ENCODE measurements around the gene SMPD1.

SMPD1 gene

DNA sequence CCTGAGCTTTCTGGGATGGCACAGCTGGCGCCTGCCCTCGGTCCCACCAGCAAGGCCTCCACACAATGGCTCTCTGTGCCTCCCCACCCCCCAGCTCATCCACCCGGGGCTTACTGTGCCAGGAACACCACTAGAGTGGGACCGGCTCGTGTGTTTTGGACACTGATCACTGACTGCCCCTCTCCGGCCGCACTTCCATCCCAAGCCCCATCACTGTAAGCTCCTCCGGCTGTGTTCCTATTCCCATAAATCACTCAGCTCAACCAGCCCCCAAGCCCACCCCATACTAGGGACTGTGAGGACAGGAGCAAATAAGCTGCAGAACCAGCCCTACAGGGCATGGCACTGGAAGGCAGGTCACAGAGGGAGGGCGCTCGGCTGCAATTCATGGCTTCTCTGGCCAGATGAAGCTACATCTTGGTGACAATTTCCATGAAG, 21.3 kb downstream of the SMPD1 start:
- no peak overlapping the region for H2AFZ ChIP-seq (ENCODE audit: low read depth, low read length)
- no peaks in the 10 kb centered on the region for H3K27me3 ChIP-seq (ENCODE audit: low read depth, low read length)
- H4K20me1 ChIP-seq (ENCODE audit: insufficient read depth, low read length), result no peaks in the 10 kb centered on the region
- H3K9me3 ChIP-seq (ENCODE audit: insufficient read depth, low read length), result no peaks in the 10 kb centered on the region
- no peak for TF ChIP-seq EZH2phosphoT487 (IDR thresholded peaks at IDR 0.05; ENCODE audit: low read depth)
- no peak for TF ChIP-seq CTCF (IDR thresholded peaks at IDR 0.05; ENCODE audit: low read depth, low read length)
- H3K9ac ChIP-seq (ENCODE audit: low read length), result no peak overlapping the region
- no peak overlapping the region for H3K4me2 ChIP-seq (ENCODE audit: low read length)
- no peak overlapping the region for H3K4me3 ChIP-seq (ENCODE audit: low read length)
- no peaks in the 10 kb centered on the region for H3K79me2 ChIP-seq (ENCODE audit: low read length)
- H3K27ac ChIP-seq (ENCODE audit: low read length), result no peak overlapping the region
- H3K36me3 ChIP-seq (replicated peaks; ENCODE audit: low read depth, low read length), result no peaks in the 10 kb centered on the region
- peaks cover 8% of the 10 kb centered on the region; the same call in 1 of the 2 replicates for H3K4me1 ChIP-seq (ENCODE audit: low read length)

- no peak overlapping the region for H2AFZ ChIP-seq (ENCODE audit: low read depth, low read length)
- H3K27ac ChIP-seq (ENCODE audit: low read length), result no peak overlapping the region
- no peak overlapping the region for H3K4me3 ChIP-seq (ENCODE audit: low read length)
- no peak for TF ChIP-seq CTCF (IDR thresholded peaks at IDR 0.05; ENCODE audit: low read depth, low read length)
- TF ChIP-seq EZH2phosphoT487 (IDR thresholded peaks at IDR 0.05; ENCODE audit: low read depth), result no peak
- H3K27me3 ChIP-seq (ENCODE audit: low read depth, low read length), result 0 out of 2 replicates have a peak, but pooled peaks cover 3% of the 10 kb centered on the region
- no peaks in the 10 kb centered on the region for H4K20me1 ChIP-seq (ENCODE audit: insufficient read depth, low read length)
- H3K9me3 ChIP-seq (ENCODE audit: insufficient read depth, low read length), result no peaks in the 10 kb centered on the region
- peaks cover 15% of the 10 kb centered on the region for H3K4me1 ChIP-seq (ENCODE audit: low read length)
- no peak overlapping the region for H3K4me2 ChIP-seq (ENCODE audit: low read length)
- no peak overlapping the region for H3K9ac ChIP-seq (ENCODE audit: low read length)
- H3K36me3 ChIP-seq (replicated peaks; ENCODE audit: low read depth, low read length), result no peaks in the 10 kb centered on the region
- no peaks in the 10 kb centered on the region for H3K79me2 ChIP-seq (ENCODE audit: low read length)
Observed at GRCh38 chr11:6413791-6414201, 23.5 kb downstream of the SMPD1 start.

DNA sequence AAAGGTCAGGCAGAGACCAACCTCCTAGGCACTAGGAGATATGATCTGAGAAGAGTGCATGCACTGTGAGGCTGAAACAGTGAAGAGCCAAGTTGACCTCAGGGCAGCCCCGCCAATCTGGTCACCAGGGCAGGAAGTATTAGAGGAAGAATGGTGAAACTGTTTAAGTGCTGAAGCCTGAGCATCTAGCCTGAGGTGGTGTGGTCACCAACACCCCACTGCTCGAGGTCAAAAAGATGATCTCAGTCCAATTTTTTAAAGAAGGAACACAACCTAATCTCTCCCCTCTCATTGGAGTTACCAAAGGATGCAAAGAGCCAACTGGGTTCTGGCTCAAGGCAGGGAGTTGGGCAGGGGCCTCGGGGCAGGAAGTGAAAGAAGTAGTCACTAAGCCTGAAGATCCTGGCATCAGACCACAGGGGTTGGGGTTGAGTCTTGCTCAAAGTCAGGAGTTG, 24.6 kb downstream of the SMPD1 start:
- Histone ChIP-seq H4K20me1 (ENCODE audit: insufficient read depth, low read length) (no peaks in the 10 kb centered on the region), H3K9me3 (ENCODE audit: insufficient read depth, low read length) (no peaks in the 10 kb centered on the region), H3K9ac (ENCODE audit: low read length) (no peak overlapping the region), H2AFZ (ENCODE audit: low read depth, low read length) (no peak overlapping the region), H3K79me2 (ENCODE audit: low read length) (no peaks in the 10 kb centered on the region), H3K4me1 (ENCODE audit: low read length) (peaks cover 18% of the 10 kb centered on the region), H3K27ac (ENCODE audit: low read length) (no peak overlapping the region), H3K27me3 (ENCODE audit: low read depth, low read length) (peaks cover 7% of the 10 kb centered on the region; the same call in 1 of the 2 replicates), H3K4me2 (ENCODE audit: low read length) (peak overlapping the region; percentile 0; the same call in 1 of the 2 replicates), H3K4me3 (ENCODE audit: low read length) (no peak overlapping the region), H3K36me3 (replicated peaks; ENCODE audit: low read depth, low read length) (no peaks in the 10 kb centered on the region)
- TF ChIP-seq EZH2phosphoT487 (IDR thresholded peaks at IDR 0.05; ENCODE audit: low read depth) (no peak), CTCF (IDR thresholded peaks at IDR 0.05; ENCODE audit: low read depth, low read length) (no peak)

- Histone ChIP-seq H3K4me2 (ENCODE audit: low read length) (no peak overlapping the region), H3K9ac (ENCODE audit: low read length) (no peak overlapping the region), H3K4me3 (ENCODE audit: low read length) (no peak overlapping the region), H4K20me1 (ENCODE audit: insufficient read depth, low read length) (no peaks in the 10 kb centered on the region), H3K36me3 (replicated peaks; ENCODE audit: low read depth, low read length) (no peaks in the 10 kb centered on the region), H3K4me1 (ENCODE audit: low read length) (peaks cover 18% of the 10 kb centered on the region), H3K9me3 (ENCODE audit: insufficient read depth, low read length) (no peaks in the 10 kb centered on the region), H3K79me2 (ENCODE audit: low read length) (no peaks in the 10 kb centered on the region), H3K27me3 (ENCODE audit: low read depth, low read length) (peaks cover 14% of the 10 kb centered on the region; the same call in 1 of the 2 replicates), H2AFZ (ENCODE audit: low read depth, low read length) (no peak overlapping the region), H3K27ac (ENCODE audit: low read length) (no peak overlapping the region)
- TF ChIP-seq EZH2phosphoT487 (IDR thresholded peaks at IDR 0.05; ENCODE audit: low read depth) (no peak), CTCF (IDR thresholded peaks at IDR 0.05; ENCODE audit: low read depth, low read length) (no peak)
Observed at GRCh38 chr11:6415797-6416196, 25.5 kb downstream of the SMPD1 start.

Measured in OCI-LY3 (cell line).